Rectal smooth muscle tissue (tissue), 1 donor: ENCODE results near the gene MPDZ.

Experiments
- H3K27ac ChIP-seq: one replicate; pipeline ENCODE4 v1.7.0; 2013; ENCODE audit warnings: low read depth, low read length, inconsistent platforms
- H3K27me3 ChIP-seq: one replicate; pipeline ENCODE4 v1.7.0; 2013; ENCODE audit warnings: low read length; ENCODE audit not compliant: control insufficient read depth, insufficient read depth
- H3K36me3 ChIP-seq: one replicate; pipeline ENCODE4 v1.7.0; 2013; ENCODE audit warnings: low read length; ENCODE audit not compliant: control insufficient read depth, insufficient read depth
- H3K4me1 ChIP-seq: one replicate; pipeline ENCODE4 v1.7.0; 2013; ENCODE audit warnings: low read length; ENCODE audit not compliant: control insufficient read depth, insufficient read depth
- H3K4me3 ChIP-seq: one replicate; pipeline ENCODE4 v1.7.0; 2013; ENCODE audit warnings: low read length
- H3K9ac ChIP-seq: one replicate; pipeline ENCODE4 v1.7.0; 2013; ENCODE audit warnings: low read length

Gene MPDZ

GRCh38 chr9:13083963-13084528 is 195.4 kb downstream of the MPDZ start:
- Histone ChIP-seq H3K36me3 (no peaks in the 10 kb centered on the region), H3K4me1 (no peaks in the 10 kb centered on the region), H3K27me3 (no peaks in the 10 kb centered on the region), H3K4me3 (no peak overlapping the region), H3K9ac (no peak overlapping the region), H3K27ac (no peak overlapping the region)

- Histone ChIP-seq H3K36me3 (no peaks in the 10 kb centered on the region), H3K27ac (no peak overlapping the region), H3K4me1 (no peaks in the 10 kb centered on the region), H3K9ac (no peak overlapping the region), H3K4me3 (no peak overlapping the region), H3K27me3 (no peaks in the 10 kb centered on the region)
These were observed 196.1 kb downstream of the MPDZ start for GRCh38 chr9:13083366-13083765.

GRCh38 chr9:13082796-13083195 is 196.7 kb downstream of the MPDZ start:
- Histone ChIP-seq H3K36me3 (no peaks in the 10 kb centered on the region), H3K27me3 (no peaks in the 10 kb centered on the region), H3K4me1 (no peaks in the 10 kb centered on the region), H3K27ac (no peak overlapping the region), H3K4me3 (no peak overlapping the region), H3K9ac (no peak overlapping the region)

GRCh38 chr9:13078164-13078563 is 201.3 kb downstream of the MPDZ start:
- Histone ChIP-seq H3K36me3 (no peaks in the 10 kb centered on the region), H3K27ac (no peak overlapping the region), H3K9ac (no peak overlapping the region), H3K4me1 (no peaks in the 10 kb centered on the region), H3K4me3 (no peak overlapping the region), H3K27me3 (no peaks in the 10 kb centered on the region)

GRCh38 chr9:13076616-13077015 is 202.9 kb downstream of the MPDZ start:
- Histone ChIP-seq H3K27me3 (no peaks in the 10 kb centered on the region), H3K4me3 (no peak overlapping the region), H3K27ac (no peak overlapping the region), H3K9ac (no peak overlapping the region), H3K4me1 (no peaks in the 10 kb centered on the region), H3K36me3 (no peaks in the 10 kb centered on the region)

GRCh38 chr9:13071921-13072320 is 207.6 kb downstream of the MPDZ start:
- Histone ChIP-seq H3K4me1 (no peaks in the 10 kb centered on the region), H3K27ac (no peak overlapping the region), H3K27me3 (no peaks in the 10 kb centered on the region), H3K9ac (no peak overlapping the region), H3K4me3 (no peak overlapping the region), H3K36me3 (no peaks in the 10 kb centered on the region)

- no peaks in the 10 kb centered on the region for H3K27me3 ChIP-seq
- no peak overlapping the region for H3K4me3 ChIP-seq
- no peaks in the 10 kb centered on the region for H3K4me1 ChIP-seq
- no peaks in the 10 kb centered on the region for H3K36me3 ChIP-seq
- no peak overlapping the region for H3K27ac ChIP-seq
- no peak overlapping the region for H3K9ac ChIP-seq
These were observed 208.6 kb downstream of the MPDZ start for GRCh38 chr9:13070612-13071595.

- Histone ChIP-seq H3K9ac (no peak overlapping the region), H3K4me1 (no peaks in the 10 kb centered on the region), H3K4me3 (no peak overlapping the region), H3K36me3 (no peaks in the 10 kb centered on the region), H3K27ac (no peak overlapping the region), H3K27me3 (no peaks in the 10 kb centered on the region)
These were observed 210.0 kb downstream of the MPDZ start for GRCh38 chr9:13069498-13069897.

- no peaks in the 10 kb centered on the region for H3K27me3 ChIP-seq
- H3K4me3 ChIP-seq: no peak overlapping the region
- H3K4me1 ChIP-seq: no peaks in the 10 kb centered on the region
- H3K9ac ChIP-seq: no peak overlapping the region
- H3K36me3 ChIP-seq: no peaks in the 10 kb centered on the region
- no peak overlapping the region for H3K27ac ChIP-seq
These were observed 214.8 kb downstream of the MPDZ start for GRCh38 chr9:13064676-13065075.

GRCh38 chr9:13063880-13064459 is 215.5 kb downstream of the MPDZ start:
- Histone ChIP-seq H3K4me1 (no peaks in the 10 kb centered on the region), H3K4me3 (no peak overlapping the region), H3K27me3 (no peaks in the 10 kb centered on the region), H3K36me3 (no peaks in the 10 kb centered on the region), H3K27ac (no peak overlapping the region), H3K9ac (no peak overlapping the region)

- Histone ChIP-seq H3K27ac (no peak overlapping the region), H3K4me3 (no peak overlapping the region), H3K27me3 (no peaks in the 10 kb centered on the region), H3K9ac (no peak overlapping the region), H3K36me3 (no peaks in the 10 kb centered on the region), H3K4me1 (no peaks in the 10 kb centered on the region)
These were observed 218.1 kb downstream of the MPDZ start for GRCh38 chr9:13061390-13061789.
